HUES48 (cell line): ENCODE measurements around the gene YWHAE.
"Not testable (repeated sequence)": the region's sequence is repeated elsewhere in the genome, so short reads cannot be mapped to it uniquely, and the experiment has no call there.

Experiments used
- H3K27ac ChIP-seq: one replicate; pipeline ENCODE4 v1.7.0; 2013; ENCODE audit warnings: low read depth, low read length, inconsistent platforms
- H3K27me3 ChIP-seq: 2 replicates; pipeline ENCODE4 v1.6.1; 2013; ENCODE audit warnings: mild to moderate bottlenecking, low read length; ENCODE audit not compliant: control insufficient read depth, insufficient read depth
- H3K36me3 ChIP-seq: 2 replicates; pipeline ENCODE4 v1.6.1; 2013; ENCODE audit warnings: low read length; ENCODE audit not compliant: control insufficient read depth, insufficient read depth
- H3K4me1 ChIP-seq: 2 replicates; pipeline ENCODE4 v1.6.1; 2013; ENCODE audit warnings: mild to moderate bottlenecking, low read length; ENCODE audit not compliant: control insufficient read depth, insufficient read depth
- H3K4me3 ChIP-seq: 2 replicates; pipeline ENCODE4 v1.5.1; 2013; ENCODE audit warnings: mild to moderate bottlenecking, low read depth, low read length
- H3K9ac ChIP-seq: 2 replicates; pipeline ENCODE4 v1.6.1; 2013; ENCODE audit warnings: mild to moderate bottlenecking, low read depth, low read length, moderate library complexity
- H3K9me3 ChIP-seq: 2 replicates; pipeline ENCODE4 v1.6.1; 2013; ENCODE audit warnings: low read length; ENCODE audit not compliant: control insufficient read depth, insufficient read depth

The YWHAE gene

DNA sequence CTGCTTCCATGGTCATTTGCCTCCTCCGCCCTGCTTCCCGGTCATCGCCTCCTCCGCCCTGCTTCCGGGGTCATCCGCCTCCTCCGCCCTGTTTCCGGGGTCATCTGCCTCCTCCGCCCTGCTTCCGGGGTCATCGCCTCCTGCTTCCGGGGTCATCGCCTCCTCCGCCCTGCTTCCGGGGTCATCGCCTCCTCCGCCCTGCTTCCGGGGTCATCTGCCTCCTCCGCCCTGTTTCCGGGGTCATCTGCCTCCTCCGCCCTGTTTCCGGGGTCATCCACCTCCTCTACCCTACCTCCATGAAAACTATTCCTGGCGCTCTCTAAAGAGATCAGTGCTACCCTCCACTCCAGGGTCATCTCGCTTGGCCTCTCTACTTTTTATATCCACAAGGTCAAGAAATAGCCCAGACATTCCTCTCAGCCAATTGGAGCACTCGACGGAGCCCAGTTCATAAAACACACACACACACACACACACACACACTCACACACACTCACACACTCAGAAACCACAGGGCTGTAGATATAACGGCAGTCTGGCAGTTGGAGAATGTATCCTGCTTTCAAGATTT, 75.7 kb downstream of the YWHAE start:
- H3K9me3 ChIP-seq: no peaks in the 10 kb centered on the region
- H3K9ac ChIP-seq: no peak overlapping the region
- no peaks in the 10 kb centered on the region for H3K4me1 ChIP-seq
- H3K4me3 ChIP-seq: no peak overlapping the region
- no peaks in the 10 kb centered on the region for H3K27me3 ChIP-seq
- H3K27ac ChIP-seq: no peak overlapping the region
- H3K36me3 ChIP-seq: no peaks in the 10 kb centered on the region

GRCh38 chr17:1323336-1323735, 76.7 kb downstream of the YWHAE start:
- no peak overlapping the region for H3K4me3 ChIP-seq
- H3K27ac ChIP-seq: no peak overlapping the region
- H3K27me3 ChIP-seq: no peaks in the 10 kb centered on the region
- H3K9ac ChIP-seq: no peak overlapping the region
- no peaks in the 10 kb centered on the region for H3K4me1 ChIP-seq
- no peaks in the 10 kb centered on the region for H3K9me3 ChIP-seq
- no peaks in the 10 kb centered on the region for H3K36me3 ChIP-seq

DNA sequence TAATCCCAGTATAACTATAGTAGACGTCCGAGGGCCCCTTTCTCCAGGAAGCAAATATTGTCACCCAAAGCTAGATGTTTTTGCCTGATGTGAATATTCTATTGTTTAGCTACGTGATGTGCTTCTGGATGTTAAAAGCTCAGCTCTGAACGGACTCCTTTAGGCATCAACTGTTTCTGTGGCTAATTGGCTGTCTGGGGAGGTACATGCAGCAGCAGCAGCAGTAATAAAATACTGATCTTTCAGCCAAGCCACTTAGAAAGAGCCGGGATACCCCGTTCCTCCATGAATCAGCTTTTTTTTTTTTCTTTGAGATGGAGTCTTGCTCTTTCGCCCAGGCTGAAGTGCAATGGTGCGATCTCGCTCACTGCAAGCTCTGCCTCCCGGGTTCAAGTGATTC, 77.5 kb downstream of the YWHAE start:
- H3K27ac ChIP-seq: no peak overlapping the region
- no peak overlapping the region for H3K9ac ChIP-seq

GRCh38 chr17:1322014-1322428, 78.0 kb downstream of the YWHAE start:
- H3K27ac ChIP-seq: no peak overlapping the region
- no peak overlapping the region for H3K4me3 ChIP-seq
- H3K36me3 ChIP-seq: no peaks in the 10 kb centered on the region
- H3K9ac ChIP-seq: no peak overlapping the region
- no peaks in the 10 kb centered on the region for H3K9me3 ChIP-seq
- H3K27me3 ChIP-seq: no peaks in the 10 kb centered on the region
- H3K4me1 ChIP-seq: no peaks in the 10 kb centered on the region

More for the DNA sequence above, 77.5 kb downstream of the YWHAE start:
- H3K4me1 ChIP-seq: no peaks in the 10 kb centered on the region
- H3K36me3 ChIP-seq: no peaks in the 10 kb centered on the region
- no peak overlapping the region for H3K4me3 ChIP-seq
- no peaks in the 10 kb centered on the region for H3K9me3 ChIP-seq
- no peaks in the 10 kb centered on the region for H3K27me3 ChIP-seq

GRCh38 chr17:1315891-1316403, 84.1 kb downstream of the YWHAE start:
- Histone ChIP-seq H3K9me3 (no peaks in the 10 kb centered on the region), H3K4me3 (no peak overlapping the region), H3K9ac (no peak overlapping the region), H3K4me1 (no peaks in the 10 kb centered on the region), H3K27me3 (no peaks in the 10 kb centered on the region), H3K27ac (no peak overlapping the region), H3K36me3 (no peaks in the 10 kb centered on the region)

DNA sequence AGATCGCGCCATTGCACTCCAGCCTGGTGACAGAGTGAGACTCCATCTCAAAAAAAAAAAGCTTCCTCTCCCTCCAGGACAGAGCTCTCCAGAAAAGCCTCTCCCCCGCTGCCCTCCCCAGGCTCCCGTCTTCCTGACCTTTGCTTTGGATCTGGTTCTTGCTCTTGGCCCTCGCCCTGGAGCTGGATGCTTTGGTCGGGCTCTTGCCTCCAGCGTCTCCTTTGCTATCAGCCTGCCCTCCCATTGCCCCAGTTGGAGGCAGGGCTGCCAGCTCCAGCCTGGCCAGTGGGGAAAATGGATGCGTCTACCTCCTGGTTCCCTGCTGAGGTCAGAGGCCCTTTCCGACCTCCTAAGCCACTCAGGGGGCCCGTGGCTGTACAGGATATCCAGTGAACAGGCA, 84.6 kb downstream of the YWHAE start:
- H3K4me1 ChIP-seq: no peaks in the 10 kb centered on the region
- H3K9ac ChIP-seq: no peak overlapping the region
- H3K27me3 ChIP-seq: no peaks in the 10 kb centered on the region
- no peak overlapping the region for H3K4me3 ChIP-seq
- no peaks in the 10 kb centered on the region for H3K36me3 ChIP-seq
- H3K9me3 ChIP-seq: no peaks in the 10 kb centered on the region
- no peak overlapping the region for H3K27ac ChIP-seq

GRCh38 chr17:1313270-1314005, 86.6 kb downstream of the YWHAE start:
- Histone ChIP-seq H3K9ac (no peak overlapping the region), H3K27ac (no peak overlapping the region), H3K27me3 (no peaks in the 10 kb centered on the region)

GRCh38 chr17:1312261-1312870, 87.7 kb downstream of the YWHAE start:
- H3K27me3 ChIP-seq: no peaks in the 10 kb centered on the region
- no peak overlapping the region for H3K9ac ChIP-seq
- no peak overlapping the region for H3K4me3 ChIP-seq
- no peaks in the 10 kb centered on the region for H3K9me3 ChIP-seq
- no peaks in the 10 kb centered on the region for H3K36me3 ChIP-seq
- H3K4me1 ChIP-seq: no peaks in the 10 kb centered on the region
- no peak overlapping the region for H3K27ac ChIP-seq

More at GRCh38 chr17:1313270-1314005, 86.6 kb downstream of the YWHAE start:
- Histone ChIP-seq H3K4me1 (no peaks in the 10 kb centered on the region), H3K36me3 (no peaks in the 10 kb centered on the region), H3K4me3 (no peak overlapping the region), H3K9me3 (no peaks in the 10 kb centered on the region)

- H3K36me3 ChIP-seq, H3K9me3 ChIP-seq, H3K27ac ChIP-seq, H3K4me1 ChIP-seq, H3K4me3 ChIP-seq, H3K9ac ChIP-seq, H3K27me3 ChIP-seq: not testable (repeated sequence)
These were observed 92.2 kb downstream of the YWHAE start for GRCh38 chr17:1307829-1308228.

- no peaks in the 10 kb centered on the region for H3K36me3 ChIP-seq
- H3K9me3 ChIP-seq: no peaks in the 10 kb centered on the region
- H3K27ac ChIP-seq: no peak overlapping the region
- no peak overlapping the region for H3K4me3 ChIP-seq
- H3K27me3 ChIP-seq: no peaks in the 10 kb centered on the region
- no peaks in the 10 kb centered on the region for H3K4me1 ChIP-seq
- no peak overlapping the region for H3K9ac ChIP-seq
These were observed 95.0 kb downstream of the YWHAE start for GRCh38 chr17:1304962-1305563.

GRCh38 chr17:1304522-1304921, 95.5 kb downstream of the YWHAE start:
- no peaks in the 10 kb centered on the region for H3K4me1 ChIP-seq
- no peak overlapping the region for H3K4me3 ChIP-seq
- H3K9me3 ChIP-seq: no peaks in the 10 kb centered on the region
- H3K27ac ChIP-seq: no peak overlapping the region
- no peaks in the 10 kb centered on the region for H3K36me3 ChIP-seq
- H3K9ac ChIP-seq: no peak overlapping the region
- H3K27me3 ChIP-seq: no peaks in the 10 kb centered on the region
